GM12878 (cell line): Measurements from ENCODE around the gene FSIP1. TPM values are rescaled to one million over a fixed set of nuclear protein-coding genes. Genes with fewer than 3 reads are reported as not detected.

Source experiments
- ATAC-seq: fragments of 200-7000 bp; cut with Tn5 transposase; 3 replicates; pipeline ENCODE4 v1.9.1; 2020; ENCODE audit warnings: mild to moderate bottlenecking, moderate library complexity
- BruUV-seq: library from RNA; stranded (reverse); fragments of 400-500 nt; replicated peaks from 2 replicates; lab custom pipeline; 2021; lab: Mats Ljungman, UMichigan
- CTCF ChIA-PET: fragments of 300-600 bp; sonication (Branson Sonifier 250); formaldehyde crosslinking; extraction: SDS; loops from one replicate; lab custom pipeline; 2021; ENCODE audit warnings: inconsistent platforms; lab: Yijun Ruan, JAX
- POLR2A ChIA-PET: fragments of 350-600 bp; formaldehyde crosslinking; extraction: SDS; loops from one replicate; lab custom pipeline; 2021; ENCODE audit warnings: inconsistent platforms; lab: Charles Lee
- RAD21 ChIA-PET: fragments of 300-600 bp; sonication (Branson Sonifier 250); formaldehyde crosslinking; loops from one replicate; lab custom pipeline; 2023; ENCODE audit warnings: antibody characterized with exemption; ENCODE audit not compliant: unreplicated experiment; lab: Charles Lee
- SMC1A ChIA-PET: fragments of 300-600 bp; sonication (Branson Sonifier 250); formaldehyde crosslinking; loops from one replicate; lab custom pipeline; 2023; ENCODE audit not compliant: unreplicated experiment, uncharacterized antibody; lab: Charles Lee
- DNase-seq: peaks from one replicate; pipeline ENCODE4 v3.0.0-alpha.2; 2011; ENCODE audit warnings: low read depth, low spot score
- FAIRE-seq: peaks from 3 replicates; lab custom pipeline; 2011; peaks lifted over from hg19 to GRCh38; lab: Jason Lieb, UNC
- H2AFZ ChIP-seq: 2 replicates; pipeline ENCODE4 v1.6.0; 2011; ENCODE audit warnings: low read depth, low read length, control low read depth; ENCODE audit not compliant: control insufficient read depth
- H3K27ac ChIP-seq: 2 replicates; pipeline ENCODE4 v1.5.1; 2011; ENCODE audit warnings: control low read depth; ENCODE audit not compliant: control insufficient read depth, insufficient read depth
- H3K27me3 ChIP-seq, 2 experiments: replicated peaks in 1 of 2; 2 replicates each; pipeline versions ENCODE4 v1.6.0 to v1.6.1; 2011; ENCODE audit warnings: low read length in 1 of 2; ENCODE audit not compliant: control insufficient read depth in 2 of 2, insufficient read depth in 2 of 2
- H3K36me3 ChIP-seq, 2 experiments: 2 replicates each; pipeline ENCODE4 v1.5.1; 2011; ENCODE audit warnings: low read length in 1 of 2; ENCODE audit not compliant: control insufficient read depth in 2 of 2, insufficient read depth in 2 of 2
- H3K4me1 ChIP-seq: 2 replicates; pipeline ENCODE4 v1.6.1; 2011; ENCODE audit warnings: mild to moderate bottlenecking, low read length, moderate library complexity, mixed read lengths; ENCODE audit not compliant: control insufficient read depth, insufficient read depth
- H3K4me2 ChIP-seq: 2 replicates; pipeline ENCODE4 v1.6.0; 2011; ENCODE audit warnings: control low read depth; ENCODE audit not compliant: control insufficient read depth, insufficient read depth
- H3K4me3 ChIP-seq: fragments of 200-600 bp; sonication (generic); 2 replicates; pipeline ENCODE4 v1.5.1; 2016
- H3K79me2 ChIP-seq: 2 replicates; pipeline ENCODE4 v1.6.0; 2011; ENCODE audit warnings: low read length; ENCODE audit not compliant: control insufficient read depth, insufficient read depth
- H3K9ac ChIP-seq: 2 replicates; pipeline ENCODE4 v1.8.0; 2011; ENCODE audit warnings: low read length, control low read depth, mixed read lengths; ENCODE audit not compliant: control insufficient read depth, insufficient read depth
- H3K9me3 ChIP-seq: replicated peaks from 3 replicates; pipeline ENCODE4 v1.5.1; 2011; ENCODE audit warnings: mild to moderate bottlenecking, low read length; ENCODE audit not compliant: control insufficient read depth, insufficient read depth
- H4K20me1 ChIP-seq: 2 replicates; pipeline ENCODE4 v1.6.0; 2011; ENCODE audit not compliant: control insufficient read depth, insufficient read depth
- ATF2 ChIP-seq: IDR thresholded peaks from 2 replicates; pipeline ENCODE4 v1.6.1; 2012; ENCODE audit warnings: low read length, inconsistent platforms
- CREB1 ChIP-seq: IDR thresholded peaks from 2 replicates; pipeline ENCODE4 v1.6.1; 2012; ENCODE audit warnings: low read depth, mild to moderate bottlenecking, inconsistent platforms
- CREM ChIP-seq: IDR thresholded peaks from 2 replicates; pipeline ENCODE4 v1.6.1; 2014; ENCODE audit warnings: antibody characterized with exemption, low read depth
- ETV6 ChIP-seq, 2 experiments: fragments of 450-650 bp in 1 of 2; IDR thresholded peaks in 1 of 2; conservative IDR thresholded peaks in 1 of 2; 2 replicates each; pipeline ENCODE4 v1.6.1; 2014; ENCODE audit warnings: antibody characterized with exemption in 1 of 2, borderline replicate concordance in 1 of 2, low read depth in 1 of 2, mild to moderate bottlenecking in 1 of 2, moderate library complexity in 1 of 2
- PAX8 ChIP-seq: fragments of 450-650 bp; IDR thresholded peaks from 2 replicates; pipeline ENCODE4 v1.6.1; 2017; ENCODE audit warnings: mild to moderate bottlenecking, moderate library complexity
- PKNOX1 ChIP-seq: fragments of 450-650 bp; IDR thresholded peaks from 2 replicates; pipeline ENCODE4 v1.6.1; 2016; ENCODE audit warnings: mild to moderate bottlenecking
- POLR2AphosphoS2 ChIP-seq: IDR thresholded peaks from 2 replicates; pipeline ENCODE4 v1.6.1; 2011; ENCODE audit warnings: low read depth, mild to moderate bottlenecking, low read length, improper control_type of control experiment, moderate library complexity
- SRF ChIP-seq, 2 experiments: IDR thresholded peaks; 2 replicates each; pipeline ENCODE4 v1.6.1; 2011; ENCODE audit warnings: low read depth in 2 of 2, low read length in 2 of 2, mild to moderate bottlenecking in 1 of 2, moderate library complexity in 1 of 2
- ZNF384 ChIP-seq: IDR thresholded peaks from 2 replicates; pipeline ENCODE4 v1.6.1; 2012; ENCODE audit warnings: low read depth, mild to moderate bottlenecking, low read length, improper control_type of control experiment, borderline replicate concordance
- ZNF687 ChIP-seq: fragments of 450-650 bp; IDR thresholded peaks from 2 replicates; pipeline ENCODE4 v1.6.1; 2017; ENCODE audit warnings: mild to moderate bottlenecking, moderate library complexity
- WGBS: methylation state at CpG from one replicate; pipeline ENCODE4 v1.1.6; 2016; ENCODE audit warnings: low lambda C conversion rate; ENCODE audit not compliant: insufficient replicate concordance, insufficient coverage; ENCODE audit errors: missing lambda C conversion rate; 5-methylcytosine and 5-hydroxymethylcytosine counted together
- in situ Hi-C: fragments of 300-500 bp; cut with MboI; formaldehyde crosslinking; loops from 9 replicates; pipeline ENCODE4 v1.14.3; 2018; ENCODE audit warnings: mixed read lengths
- intact Hi-C: fragments of 100-400 bp; cut with micrococcal nuclease; formaldehyde crosslinking; loops from one replicate; pipeline ENCODE4 v1.14.2; 2022; ENCODE audit not compliant: unreplicated experiment
- polyA plus RNA-seq, 11 experiments: library from polyadenylated mRNA; depleted of rRNA in 4 of 11; unstranded in 6 of 11; stranded (reverse) in 5 of 11; fragments of >200 nt; fragmentation: Nextera tagmentation in 4 of 11; fragmentation: Illumina TruSeq in 1 of 11; extraction: Ambion mirVana in 4 of 11; extraction: Trizol in 1 of 11; gene quantifications; 1 replicate in 1 of 11; 2 replicates in 10 of 11; pipeline versions ENCODE4 v1.2.1 to v1.2.3, GENCODE V29; 2011 to 2016; ENCODE audit warnings: inconsistent platforms in 2 of 11, missing spikeins in 2 of 11, low read depth in 1 of 11
- total RNA-seq, 4 experiments: library from RNA; depleted of rRNA in 3 of 4; stranded (reverse); fragments of >200 nt in 3 of 4; fragmentation: Illumina TruSeq in 1 of 4; extraction: Trizol in 1 of 4; gene quantifications; 2 replicates each; pipeline versions ENCODE4 v1.2.1 to v1.2.3, GENCODE V29; 2013 to 2021
- TF ChIP-seq, protein P1 (sequence below): IDR thresholded peaks from 2 replicates; pipeline ENCODE4 v1.6.1; 2012; ENCODE audit warnings: low read depth, low read length, improper control_type of control experiment
- TF ChIP-seq, protein P2 (sequence below): fragments of 450-650 bp; IDR thresholded peaks from 2 replicates; pipeline ENCODE4 v1.6.1; 2017; ENCODE audit warnings: mild to moderate bottlenecking

Gene FSIP1
- total and polyA plus RNA-seq, 10 of the 15 experiments (the other 5 are each of a cell fraction or from before 2014, with no cell fraction given): 0.15 to 0.67 (median 0.35) TPM

GRCh38 chr15:39714251-39714650, 68.4 kb downstream of the FSIP1 start (continued):
- TF ChIP-seq SRF (IDR thresholded peaks at IDR 0.05; ENCODE audit: low read depth in 2 of 2, low read length in 2 of 2) (no peak), ETV6 (conservative IDR thresholded peaks at IDR 0.05 in 1 of 2, IDR thresholded peaks at IDR 0.05 in 1 of 2; ENCODE audit: borderline replicate concordance in 1 of 2, low read depth in 1 of 2) (no peak)
- TF ChIP-seq, all 136 proteins: peak for 0

DNA sequence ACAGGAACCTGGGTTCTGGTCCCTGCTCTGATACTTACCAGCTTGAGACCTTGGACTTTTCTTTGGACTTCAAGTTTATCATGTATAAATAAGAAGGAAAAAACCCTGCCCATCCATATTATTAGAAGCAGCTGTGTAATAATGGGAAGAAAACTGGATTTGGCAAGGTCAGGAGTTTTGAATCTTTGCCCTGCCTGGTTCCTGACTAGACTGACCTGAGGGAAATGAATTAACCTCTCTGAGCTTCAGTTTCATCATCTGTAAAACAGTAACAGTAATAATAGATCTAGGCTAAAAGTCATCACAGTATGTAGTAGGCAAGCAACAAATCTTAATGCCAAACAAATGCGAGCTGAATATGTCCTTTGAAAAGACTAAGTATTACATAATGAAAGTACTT, 68.8 kb downstream of the FSIP1 start:
- Histone ChIP-seq H3K27me3 (no peaks in the 10 kb centered on the region), H4K20me1 (no peaks in the 10 kb centered on the region), H3K4me3 (no peak overlapping the region), H3K4me2 (no peak overlapping the region), H3K27ac (no peak overlapping the region), H2AFZ (no peak overlapping the region), H3K9ac (no peak overlapping the region), H3K4me1 (no peaks in the 10 kb centered on the region), H3K36me3 (no peaks in the 10 kb centered on the region), H3K9me3 (no peaks in the 10 kb centered on the region), H3K79me2 (no peaks in the 10 kb centered on the region)
- CTCF ChIA-PET: interaction anchor here (0.8 to 3.4 kb wide), 4 partner anchors 9 to 43 kb away, joined by 3 to 19 read pairs (median 4); no protein-coding TSS in a partner anchor
- POLR2A ChIA-PET: interaction anchor here (0.5 kb wide), 1 partner anchor 191 kb away, joined by 4 read pairs; no protein-coding TSS in a partner anchor
- intact Hi-C loops (no loop called here), in situ Hi-C loops (no loop called here)
- no peak for FAIRE-seq
- DNase-seq: no peak
- SMC1A ChIA-PET: interaction anchor here (0.6 to 3.6 kb wide), 4 partner anchors 9 to 309 kb away, joined by 3 to 16 read pairs (median 3); no protein-coding TSS in a partner anchor
- ATAC-seq: no peak
- BruUV-seq: no TSS peak
- RAD21 ChIA-PET: interaction anchor here (1.6 to 1.9 kb wide), 2 partner anchors 28 to 43 kb away, joined by 6 to 9 read pairs; no protein-coding TSS in a partner anchor
- 27% methylated on average over 1 of the region's 1 CpG for WGBS
- TF ChIP-seq CREM (no peak), POLR2AphosphoS2 (no peak), CREB1 (no peak), ZNF687 (no peak), ZNF384 (no peak), ATF2 (no peak), PAX8 (no peak), PKNOX1 (no peak)
- TF ChIP-seq, protein P1, sequence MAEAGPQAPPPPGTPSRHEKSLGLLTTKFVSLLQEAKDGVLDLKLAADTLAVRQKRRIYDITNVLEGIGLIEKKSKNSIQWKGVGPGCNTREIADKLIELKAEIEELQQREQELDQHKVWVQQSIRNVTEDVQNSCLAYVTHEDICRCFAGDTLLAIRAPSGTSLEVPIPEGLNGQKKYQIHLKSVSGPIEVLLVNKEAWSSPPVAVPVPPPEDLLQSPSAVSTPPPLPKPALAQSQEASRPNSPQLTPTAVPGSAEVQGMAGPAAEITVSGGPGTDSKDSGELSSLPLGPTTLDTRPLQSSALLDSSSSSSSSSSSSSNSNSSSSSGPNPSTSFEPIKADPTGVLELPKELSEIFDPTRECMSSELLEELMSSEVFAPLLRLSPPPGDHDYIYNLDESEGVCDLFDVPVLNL: no peak
- TF ChIP-seq, protein P2, sequence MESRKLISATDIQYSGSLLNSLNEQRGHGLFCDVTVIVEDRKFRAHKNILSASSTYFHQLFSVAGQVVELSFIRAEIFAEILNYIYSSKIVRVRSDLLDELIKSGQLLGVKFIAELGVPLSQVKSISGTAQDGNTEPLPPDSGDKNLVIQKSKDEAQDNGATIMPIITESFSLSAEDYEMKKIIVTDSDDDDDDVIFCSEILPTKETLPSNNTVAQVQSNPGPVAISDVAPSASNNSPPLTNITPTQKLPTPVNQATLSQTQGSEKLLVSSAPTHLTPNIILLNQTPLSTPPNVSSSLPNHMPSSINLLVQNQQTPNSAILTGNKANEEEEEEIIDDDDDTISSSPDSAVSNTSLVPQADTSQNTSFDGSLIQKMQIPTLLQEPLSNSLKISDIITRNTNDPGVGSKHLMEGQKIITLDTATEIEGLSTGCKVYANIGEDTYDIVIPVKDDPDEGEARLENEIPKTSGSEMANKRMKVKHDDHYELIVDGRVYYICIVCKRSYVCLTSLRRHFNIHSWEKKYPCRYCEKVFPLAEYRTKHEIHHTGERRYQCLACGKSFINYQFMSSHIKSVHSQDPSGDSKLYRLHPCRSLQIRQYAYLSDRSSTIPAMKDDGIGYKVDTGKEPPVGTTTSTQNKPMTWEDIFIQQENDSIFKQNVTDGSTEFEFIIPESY: no peak
